Measurements from ENCODE around the gene RAB11FIP4.
A peak's percentile ranks its signal among the peaks of the same experiment; 100 is the strongest.

RAB11FIP4 gene

GRCh38 chr17:31404028-31404949 lies 12.8 kb downstream of the RAB11FIP4 start:
- DNase-seq: no peak

GRCh38 chr17:31405890-31406371 lies 14.5 kb downstream of the RAB11FIP4 start:
- peak in 6 of 56 donors; percentile 5 to 37 (median 18) for DNase-seq

DNA sequence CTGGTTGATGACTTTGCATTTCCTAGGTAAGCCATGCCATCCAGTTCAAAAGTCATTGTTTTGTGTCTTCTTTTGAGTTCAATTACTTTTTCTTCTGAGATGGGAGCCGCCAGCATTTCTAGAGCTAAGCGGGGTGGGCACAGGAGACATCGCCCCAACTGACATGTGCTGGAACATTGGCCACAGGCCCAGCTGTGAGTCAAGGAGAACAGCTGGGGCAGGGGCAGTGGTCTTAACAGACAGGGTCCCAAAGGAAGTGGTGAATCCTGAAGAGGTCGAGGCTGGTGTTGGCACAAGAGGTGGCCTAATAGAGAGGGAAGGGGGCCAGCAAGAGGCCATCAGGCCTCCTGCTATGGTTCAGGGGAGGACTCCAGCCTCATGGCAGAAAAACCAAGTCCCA lies 17.1 kb downstream of the RAB11FIP4 start:
- DNase-seq: peak in 3 of 56 donors; percentile 16 to 35 (median 30)

GRCh38 chr17:31411707-31412285 lies 20.3 kb downstream of the RAB11FIP4 start:
- no peak for DNase-seq

GRCh38 chr17:31412511-31412910 lies 21.0 kb downstream of the RAB11FIP4 start:
- DNase-seq: no peak

DNA sequence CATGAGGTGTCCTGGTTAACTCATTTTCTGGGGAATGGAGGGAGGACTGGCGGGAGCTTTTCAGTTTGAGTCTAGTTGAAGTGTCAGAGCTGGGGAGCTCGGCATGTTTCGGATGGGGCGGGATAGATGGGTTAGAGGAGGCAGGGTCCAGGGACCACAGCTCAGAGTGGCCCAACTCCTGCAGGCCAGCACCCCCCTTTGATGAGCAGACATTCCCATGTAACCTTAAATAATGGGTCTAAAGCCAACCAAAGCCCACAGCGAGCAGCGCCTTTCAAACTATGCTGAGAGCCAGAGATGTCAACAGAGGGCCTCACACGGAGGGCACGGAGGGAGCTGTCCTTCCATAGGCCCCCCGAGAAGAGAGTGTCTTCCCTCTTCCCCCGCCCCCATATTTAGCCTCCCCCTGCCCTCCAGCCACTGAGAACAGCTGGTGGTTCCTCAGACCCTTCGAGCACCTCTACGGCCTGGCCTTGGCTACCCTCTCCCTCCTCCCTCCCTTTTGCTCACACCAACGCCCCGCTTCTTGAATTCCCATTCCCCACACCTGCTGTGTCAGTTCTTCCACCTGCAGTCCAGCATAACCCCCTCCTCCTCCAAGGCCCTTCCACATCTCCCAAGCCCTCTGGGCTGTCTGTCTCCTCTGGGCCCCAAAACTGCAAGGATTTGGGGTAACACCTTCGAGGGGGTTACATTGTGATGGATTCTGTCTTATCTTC lies 21.8 kb downstream of the RAB11FIP4 start:
- no peak for DNase-seq

DNA sequence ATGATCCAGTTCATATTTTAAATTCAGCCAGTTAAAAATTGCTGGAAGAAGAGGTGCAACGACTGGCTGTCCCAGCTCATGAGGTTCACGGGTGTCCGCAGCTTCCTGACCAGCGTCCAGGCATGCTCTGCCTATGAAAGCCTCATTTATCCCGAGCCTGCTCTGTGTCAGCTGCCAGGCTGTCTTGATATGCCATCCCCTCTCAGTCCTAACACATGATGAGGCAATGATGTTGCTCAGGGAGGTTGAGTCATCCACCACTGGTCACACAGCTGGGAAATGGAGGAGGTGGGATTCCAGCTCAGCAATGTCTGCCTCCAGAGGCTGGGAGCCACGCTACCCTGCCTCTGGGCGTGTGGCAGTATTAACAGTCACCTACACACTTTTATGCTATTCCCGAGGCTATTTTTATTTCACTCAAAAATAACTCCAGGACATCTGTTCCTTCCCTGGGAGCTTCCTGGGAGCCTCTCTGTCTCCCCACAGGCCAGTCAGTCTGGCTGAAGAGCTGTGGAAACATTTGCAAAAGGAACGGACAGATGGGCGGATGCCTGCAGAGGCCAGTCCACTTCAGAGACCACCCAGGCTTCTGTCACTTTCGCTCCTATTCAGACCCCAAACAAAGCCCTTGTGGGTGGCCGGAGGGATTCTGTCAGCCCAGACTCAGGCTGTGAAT lies 22.5 kb downstream of the RAB11FIP4 start:
- peak in 50 of 56 donors; percentile 27 to 92 (median 76) for DNase-seq

GRCh38 chr17:31414550-31414918 lies 23.1 kb downstream of the RAB11FIP4 start:
- DNase-seq: peak in 1 of 56 donors; percentile 49

- peak in 2 of 56 donors; percentile 16 to 18 for DNase-seq
Observed at GRCh38 chr17:31415004-31415454, 23.6 kb downstream of the RAB11FIP4 start.

GRCh38 chr17:31415640-31416502 lies 24.4 kb downstream of the RAB11FIP4 start:
- peak in 3 of 56 donors; percentile 30 to 60 (median 53) for DNase-seq

GRCh38 chr17:31416503-31416923 lies 25.0 kb downstream of the RAB11FIP4 start:
- peak in 53 of 56 donors; percentile 47 to 94 (median 85) for DNase-seq

DNA sequence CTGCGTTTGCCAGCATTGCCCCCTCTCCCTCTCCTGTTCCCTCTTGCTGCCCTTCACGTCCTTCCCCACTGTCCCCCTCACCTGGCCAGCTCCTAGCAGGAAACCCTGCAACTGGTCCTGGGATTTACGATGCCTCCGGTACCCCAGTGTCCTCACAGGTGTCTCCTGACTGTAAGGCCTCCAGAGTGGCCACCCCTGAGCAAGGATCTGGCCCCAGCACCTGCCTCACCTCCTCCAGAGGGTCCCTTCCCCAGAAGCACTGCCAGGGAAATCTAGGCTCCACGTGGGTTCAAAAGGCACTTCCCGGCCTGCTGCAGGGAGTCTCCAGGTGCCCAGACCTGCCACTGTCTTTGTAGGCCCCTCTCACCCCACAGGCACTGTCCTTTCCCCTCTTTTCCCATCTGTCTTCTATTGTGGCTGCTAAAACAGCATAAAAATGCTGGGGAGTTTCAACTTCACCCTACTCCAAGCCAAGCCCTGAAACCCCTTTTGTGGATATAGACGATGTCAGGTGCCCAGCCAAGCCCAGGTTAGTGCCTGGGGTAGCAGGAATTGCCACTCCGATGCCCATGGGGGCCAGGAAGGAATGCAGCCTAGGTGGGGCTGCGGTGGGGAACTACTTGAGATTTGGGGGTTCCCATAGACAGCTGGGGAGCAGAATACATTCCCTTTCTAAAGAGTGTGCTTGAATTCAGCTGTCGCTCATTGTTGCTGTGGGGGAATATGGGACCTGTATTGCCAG lies 25.7 kb downstream of the RAB11FIP4 start:
- DNase-seq: peak in 2 of 56 donors; percentile 48 to 57

DNA sequence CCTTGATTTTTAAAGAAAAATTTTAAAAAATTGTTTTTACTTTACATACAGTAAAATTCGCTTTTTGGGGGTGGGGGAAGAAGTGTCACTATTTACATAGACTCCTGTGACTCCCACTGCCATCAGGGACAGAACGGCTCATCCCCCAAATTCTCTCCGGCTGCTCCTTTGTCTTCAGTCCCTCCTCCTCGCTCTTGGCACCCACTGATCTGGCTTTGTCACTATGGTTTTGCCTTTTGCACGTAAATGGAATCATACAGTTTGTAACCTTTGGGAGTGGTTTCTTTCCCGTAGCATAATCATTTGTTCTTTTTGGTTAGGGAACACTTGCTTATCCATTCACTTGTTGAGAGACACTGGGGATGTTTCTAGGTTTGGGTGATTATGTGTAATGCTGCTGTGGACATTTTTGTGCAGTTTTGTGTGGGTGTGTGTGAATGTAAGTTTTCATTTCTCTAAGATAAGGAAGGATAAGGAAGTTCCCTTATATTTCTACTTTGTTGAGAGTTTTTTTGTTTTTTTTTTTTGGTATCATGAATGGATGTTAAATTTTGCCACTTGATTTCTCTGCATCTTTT lies 27.4 kb downstream of the RAB11FIP4 start:
- peak in 14 of 56 donors; percentile 5 to 60 (median 32) for DNase-seq

GRCh38 chr17:31422443-31422842 lies 31.0 kb downstream of the RAB11FIP4 start:
- no peak for DNase-seq

DNA sequence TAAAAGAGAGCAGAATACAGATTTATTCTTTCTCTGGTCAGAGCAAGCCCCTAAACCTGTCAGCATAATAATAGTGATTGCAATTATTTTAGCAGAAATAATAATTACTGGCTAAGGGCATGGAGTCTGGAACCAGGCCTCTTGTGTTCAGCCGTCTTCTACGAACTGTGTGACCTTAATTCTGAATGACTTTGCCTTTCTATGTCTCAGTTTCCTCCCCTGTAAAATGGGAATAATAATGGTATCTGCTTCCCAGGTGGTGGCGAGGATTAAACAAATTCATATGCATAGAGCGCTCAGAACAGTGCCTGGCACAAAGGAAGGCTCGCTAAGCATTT lies 33.4 kb downstream of the RAB11FIP4 start:
- DNase-seq: no peak

GRCh38 chr17:31425282-31426040 lies 34.0 kb downstream of the RAB11FIP4 start:
- DNase-seq: peak in 33 of 56 donors; percentile 9 to 75 (median 31)

GRCh38 chr17:31427684-31428083 lies 36.2 kb downstream of the RAB11FIP4 start:
- DNase-seq: peak in 23 of 56 donors; percentile 12 to 58 (median 24)

GRCh38 chr17:31428111-31428510 lies 36.6 kb downstream of the RAB11FIP4 start:
- no peak for DNase-seq
